HuH-7 (cell line): Measurements from ENCODE around the gene TAS2R7.
"Not testable (repeated sequence)": the region's sequence is repeated elsewhere in the genome, so short reads cannot be mapped to it uniquely, and the experiment has no call there.

Source experiments
- DNase-seq: peaks from one replicate; pipeline ENCODE4 v3.0.0; 2011; ENCODE audit warnings: low spot score

The TAS2R7 gene

GRCh38 chr12:10802587-10802986 lies at the start of gene TAS2R7:
TSS of gene TAS2R7 (minus strand) at chr12:10802627. CDS start at chr12:10802570, 57 bp downstream.
- DNase-seq, result no peak

- no peak for DNase-seq
These were observed 48.9 kb upstream of the TAS2R7 start for GRCh38 chr12:10851243-10851858.

GRCh38 chr12:10849425-10849878 lies 47.0 kb upstream of the TAS2R7 start, which contains the start of gene PRR4:
TSS of gene PRR4 (minus strand) at chr12:10849475. CDS start at chr12:10849437, 38 bp downstream.
- DNase-seq, result no peak

DNA sequence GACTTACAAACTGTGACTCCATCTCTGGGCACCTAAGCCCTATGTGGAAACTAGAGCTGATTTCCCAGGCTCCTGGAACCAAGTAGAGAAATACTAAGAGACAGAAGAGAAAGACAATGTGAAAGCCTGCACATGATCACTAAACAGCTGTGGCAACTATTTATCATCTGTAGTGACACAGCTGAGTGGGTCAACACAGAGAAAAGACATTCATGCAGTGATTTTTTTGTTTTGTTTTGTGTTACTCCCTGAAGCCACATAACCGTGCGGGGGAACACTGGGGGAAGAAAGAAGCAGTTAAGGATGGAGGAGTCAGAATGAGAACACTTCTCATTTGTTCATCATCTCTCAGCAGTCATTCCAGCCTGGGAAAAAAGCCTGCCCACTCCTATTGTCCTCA lies 45.3 kb upstream of the TAS2R7 start:
- DNase-seq, result no peak

- no peak for DNase-seq
These were observed 40.4 kb upstream of the TAS2R7 start for GRCh38 chr12:10842862-10843261.

- DNase-seq, result no peak
These were observed 36.0 kb upstream of the TAS2R7 start for GRCh38 chr12:10838461-10838860.

GRCh38 chr12:10829994-10830393 lies 27.6 kb upstream of the TAS2R7 start:
- DNase-seq, result no peak

DNA sequence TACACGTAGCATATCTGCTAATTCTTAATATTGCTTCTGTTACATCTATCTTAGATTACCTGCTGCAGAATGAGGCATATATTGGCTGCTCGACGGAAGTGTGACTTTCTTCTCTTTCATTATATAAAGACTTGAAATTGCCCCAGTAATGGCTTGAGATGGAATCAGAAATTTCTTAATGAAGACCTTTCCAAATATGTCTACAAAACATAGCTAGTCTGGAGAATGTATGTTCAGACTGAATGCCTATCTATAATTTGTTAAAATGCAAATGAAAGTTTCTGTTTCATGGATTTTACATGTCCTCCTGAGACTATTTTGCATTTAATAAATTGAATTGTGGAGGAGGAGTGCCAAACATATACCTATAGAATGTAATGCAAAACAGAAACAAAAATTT lies 23.8 kb upstream of the TAS2R7 start, which contains the start of gene TAS2R10:
Gene TAS2R10, minus strand, starts transcription at position 101 of the 400 bp plus-strand sequence. Its CDS starts 89 bp downstream, at position 12.
- DNase-seq, result no peak

GRCh38 chr12:10824957-10825356 lies 22.5 kb upstream of the TAS2R7 start:
- DNase-seq, result no peak

DNA sequence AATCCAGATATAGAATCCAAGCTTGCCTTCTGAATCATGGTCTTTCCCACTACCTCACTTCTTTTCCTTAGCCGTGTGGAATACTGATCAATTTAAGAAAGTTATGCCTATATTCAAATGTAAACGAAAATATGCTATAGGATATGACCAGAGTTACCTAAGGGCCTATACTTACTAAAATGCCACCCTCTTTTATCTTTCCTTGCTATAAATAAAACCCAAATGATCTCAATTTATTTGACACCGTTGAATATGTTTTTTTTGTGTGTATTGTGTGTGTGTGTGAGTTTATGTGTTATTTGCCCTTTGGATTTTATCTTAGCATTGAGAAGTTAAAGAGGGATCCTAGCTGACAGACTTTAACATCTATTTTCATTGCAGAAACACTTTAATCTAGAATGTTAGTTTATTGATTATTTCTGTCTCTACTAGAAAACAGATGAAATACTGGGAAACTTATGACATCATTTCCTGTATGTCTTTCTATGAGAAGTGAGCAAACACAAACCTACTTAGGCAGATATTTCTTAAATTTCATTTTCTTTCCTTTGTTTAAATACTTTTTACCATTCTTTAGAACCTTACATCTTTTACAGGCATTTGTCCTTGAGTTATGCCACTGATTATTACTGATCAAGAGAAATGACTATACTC lies 9.6 kb upstream of the TAS2R7 start:
- DNase-seq, result no peak

GRCh38 chr12:10810068-10810467 lies 7.6 kb upstream of the TAS2R7 start, which contains the start of gene TAS2R9:
TSS of gene TAS2R9 (minus strand) at chr12:10810168. CDS start at chr12:10810075, 93 bp downstream.
- DNase-seq, result no peak

DNA sequence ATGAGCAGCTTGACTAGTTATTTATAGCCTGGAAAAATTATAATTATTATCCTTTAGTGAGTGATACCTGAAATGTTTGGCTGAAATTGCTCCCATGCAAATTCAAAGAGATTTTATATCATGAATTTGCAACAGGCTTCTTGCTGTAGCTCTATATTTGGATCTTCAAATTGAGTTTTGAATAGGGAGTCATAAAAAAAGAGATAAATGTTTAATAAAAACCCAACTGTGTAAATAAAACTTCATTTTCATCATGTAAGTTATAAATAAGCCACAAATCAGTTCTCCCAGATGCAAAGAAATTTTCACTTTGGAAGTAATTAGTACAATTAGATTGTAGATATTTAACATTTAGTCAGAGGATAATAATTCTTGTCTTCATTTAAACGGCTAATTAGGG lies 4.8 kb upstream of the TAS2R7 start, which contains the start of gene TAS2R8:
Gene TAS2R8, minus strand, starts transcription at position 101 of the 400 bp plus-strand sequence. CDS start 306 bp downstream, outside the sequence.
- DNase-seq, result no peak

GRCh38 chr12:10801741-10802140 lies 686 bp downstream of the TAS2R7 start:
- no peak for DNase-seq

DNA sequence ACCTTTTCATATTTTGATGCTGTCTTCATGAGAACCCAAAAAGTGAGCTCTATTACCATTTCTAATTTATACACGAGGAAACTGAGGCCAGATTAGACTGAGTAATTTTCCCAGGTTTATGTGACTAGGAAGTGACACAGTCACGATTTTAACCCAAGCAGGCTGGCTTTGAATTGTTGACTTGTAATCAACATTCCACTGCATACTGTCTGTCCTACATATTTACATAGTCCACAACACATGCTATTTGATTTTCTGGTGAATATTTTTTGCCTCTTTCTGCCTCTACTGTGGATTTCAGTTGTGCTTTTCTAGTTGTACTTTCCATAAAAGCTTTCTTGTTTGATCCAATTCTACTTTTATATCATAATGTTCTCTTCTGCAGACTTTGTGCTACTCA lies 8.2 kb downstream of the TAS2R7 start:
- DNase-seq, result no peak

GRCh38 chr12:10791769-10792168 lies 10.7 kb downstream of the TAS2R7 start:
- not testable (repeated sequence) for DNase-seq

DNA sequence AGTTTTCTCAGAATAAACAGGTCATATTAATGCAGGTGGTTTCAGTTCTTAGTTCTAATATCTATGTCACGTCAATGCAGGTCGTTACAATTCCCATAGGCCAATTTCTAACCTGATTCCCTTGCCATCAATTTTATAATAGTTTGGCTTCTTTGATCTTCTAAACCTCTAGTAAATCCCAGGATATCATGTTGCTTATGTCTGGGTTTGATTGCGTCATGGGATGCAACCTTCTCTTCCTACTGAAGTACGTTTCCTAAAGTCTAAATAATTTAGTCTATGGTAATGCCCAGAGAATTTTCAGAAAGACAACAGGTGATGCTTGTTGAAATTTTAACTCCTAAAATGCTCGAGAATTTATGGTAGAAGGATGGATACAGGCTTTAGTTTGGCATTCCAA lies 19.2 kb downstream of the TAS2R7 start:
- DNase-seq, result no peak

DNA sequence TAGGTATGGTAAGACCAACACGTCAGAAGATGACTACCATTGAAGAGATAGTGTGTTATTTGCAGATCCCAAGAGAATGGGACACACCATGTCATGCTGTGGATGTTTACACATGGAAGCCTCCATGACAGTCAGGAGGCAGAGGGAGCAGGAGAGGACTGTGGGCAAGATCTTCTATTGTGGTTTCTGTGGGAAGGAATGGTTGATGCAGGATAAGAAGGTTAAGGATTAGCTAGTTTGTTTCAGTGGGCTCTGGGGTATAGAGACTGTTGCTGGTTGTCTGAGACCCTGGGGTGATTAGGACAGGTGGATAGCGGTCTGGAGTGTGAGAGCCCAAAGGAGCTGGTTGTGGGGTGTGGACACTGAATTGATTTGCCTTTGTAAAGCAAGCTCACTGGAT lies 23.3 kb downstream of the TAS2R7 start:
- no peak for DNase-seq

- DNase-seq, result no peak
These were observed 31.2 kb downstream of the TAS2R7 start for GRCh38 chr12:10771132-10771733.

DNA sequence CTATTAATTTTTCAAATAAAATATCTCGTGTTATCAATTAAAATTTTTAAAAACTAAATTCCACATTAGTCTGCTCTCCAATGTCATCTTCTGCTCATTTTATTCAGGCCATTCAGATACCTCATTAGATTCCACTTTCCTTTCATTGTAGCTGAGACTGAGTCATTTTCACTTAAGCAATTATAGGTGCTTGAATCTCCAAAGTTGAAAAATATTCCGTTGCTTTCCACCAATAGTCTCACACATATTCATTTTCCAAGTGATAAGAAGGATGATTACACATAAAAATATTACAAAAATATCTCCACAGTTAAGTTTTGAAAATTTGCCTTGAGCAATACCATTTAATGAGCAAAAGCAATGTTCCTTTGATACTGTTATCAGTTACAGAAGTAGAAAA lies 42.8 kb downstream of the TAS2R7 start:
- no peak for DNase-seq

DNA sequence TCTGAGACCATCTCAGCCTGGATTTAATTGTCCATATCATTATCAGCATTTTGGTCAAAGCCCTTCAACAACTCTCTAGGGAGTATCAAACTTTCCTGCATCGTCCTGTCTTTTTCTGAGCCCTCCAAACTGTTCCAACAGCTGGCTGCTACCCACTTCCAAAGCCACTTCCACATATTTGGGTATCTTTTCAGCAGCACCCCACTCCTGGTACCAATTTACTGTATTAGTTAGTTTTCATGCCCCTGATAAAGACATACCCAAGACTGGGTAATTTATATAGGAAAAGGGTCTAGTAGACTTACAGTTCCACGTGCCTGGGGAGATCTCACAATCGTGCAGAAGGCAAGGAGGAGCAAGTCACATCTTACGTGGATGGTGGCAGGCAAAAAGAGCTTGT lies 46.2 kb downstream of the TAS2R7 start:
- no peak for DNase-seq

DNA sequence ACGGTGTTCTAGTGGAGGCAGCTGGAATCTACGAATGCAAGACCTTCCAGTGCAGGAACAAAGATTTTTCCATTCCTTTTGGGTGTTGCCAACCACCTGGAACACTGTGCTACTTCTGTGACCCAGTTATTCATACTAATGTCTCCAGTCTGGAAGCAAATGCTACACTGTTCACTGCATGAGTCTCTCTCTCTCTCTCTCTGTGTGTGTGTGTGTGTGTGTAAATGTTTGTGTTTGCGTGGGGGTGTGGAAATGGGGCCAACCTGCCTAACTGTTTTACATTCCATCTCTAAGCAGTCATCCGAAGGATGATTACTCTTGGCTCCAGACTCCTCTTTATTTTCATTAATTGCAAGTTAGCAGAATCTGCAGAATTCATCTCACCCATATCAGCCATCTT lies 49.4 kb downstream of the TAS2R7 start:
- DNase-seq, result no peak
